Endodermal cell (in vitro differentiated cells): ENCODE measurements around the gene MAGEA2. TPM values are rescaled to one million over a fixed set of nuclear protein-coding genes. Genes with fewer than 3 reads are reported as not detected.
"Not testable (repeated sequence)": the region's sequence is repeated elsewhere in the genome, so short reads cannot be mapped to it uniquely, and the experiment has no call there.

Experiments
- DNase-seq: peaks from one replicate; pipeline ENCODE4 v3.0.0-alpha.2; 2017
- H3K27ac ChIP-seq: 2 replicates; pipeline ENCODE4 v1.5.1; 2013; ENCODE audit warnings: mild to moderate bottlenecking, low read depth, low read length, moderate library complexity
- H3K27me3 ChIP-seq: 2 replicates; pipeline ENCODE4 v1.6.1; 2013; ENCODE audit warnings: mild to moderate bottlenecking, low read length, moderate library complexity; ENCODE audit not compliant: insufficient read depth, control insufficient read depth, poor library complexity, severe bottlenecking
- H3K36me3 ChIP-seq: 2 replicates; pipeline ENCODE4 v1.7.0; 2013; ENCODE audit warnings: mild to moderate bottlenecking, low read length, moderate library complexity; ENCODE audit not compliant: control insufficient read depth, insufficient read depth
- H3K4me1 ChIP-seq: one replicate; pipeline ENCODE4 v1.7.0; 2013; ENCODE audit warnings: low read length; ENCODE audit not compliant: control insufficient read depth, insufficient read depth
- H3K4me3 ChIP-seq: 2 replicates; pipeline ENCODE4 v1.5.1; 2013; ENCODE audit warnings: mild to moderate bottlenecking, low read length, moderate library complexity
- H3K9ac ChIP-seq: 2 replicates; pipeline ENCODE4 v1.6.1; 2013; ENCODE audit warnings: mild to moderate bottlenecking, low read length, moderate library complexity; ENCODE audit not compliant: poor library complexity, severe bottlenecking; ENCODE audit errors: extremely low read depth
- H3K9me3 ChIP-seq: 2 replicates; pipeline ENCODE4 v1.6.1; 2013; ENCODE audit warnings: mild to moderate bottlenecking, low read length, moderate library complexity; ENCODE audit not compliant: control insufficient read depth
- H3K27ac Mint-ChIP-seq: 2 replicates; pipeline ENCODE4 v1.8.0; 2020; ENCODE audit warnings: mixed read lengths
- H3K27me3 Mint-ChIP-seq: 2 replicates; pipeline ENCODE4 v1.8.0; 2021; ENCODE audit warnings: mild to moderate bottlenecking, mixed read lengths; ENCODE audit not compliant: insufficient read depth
- H3K36me3 Mint-ChIP-seq: 2 replicates; pipeline ENCODE4 v1.8.0; 2020; ENCODE audit warnings: low read depth, mixed read lengths
- H3K4me1 Mint-ChIP-seq: 2 replicates; pipeline ENCODE4 v1.8.0; 2020; ENCODE audit warnings: mixed read lengths
- H3K4me3 Mint-ChIP-seq: 2 replicates; pipeline ENCODE4 v1.8.0; 2020; ENCODE audit warnings: mild to moderate bottlenecking, moderate library complexity, mixed read lengths
- H3K9me3 Mint-ChIP-seq: 2 replicates; pipeline ENCODE4 v1.8.0; 2020; ENCODE audit warnings: mild to moderate bottlenecking, mixed read lengths
- CTCF ChIP-seq: fragments of 200-600 bp; sonication (generic); conservative IDR thresholded peaks from 2 replicates; pipeline ENCODE4 v1.5.0; 2021; ENCODE audit warnings: antibody characterized with exemption, mild to moderate bottlenecking
- WGBS, 2 experiments: methylation state at CpG; one replicate each; pipeline versions ENCODE4 v1.1.5 to v1.1.7; 2013; ENCODE audit warnings: missing lambda C conversion rate in 2 of 2, mixed read lengths in 1 of 2; ENCODE audit not compliant: insufficient coverage in 1 of 2, insufficient read length in 1 of 2; 5-methylcytosine and 5-hydroxymethylcytosine counted together
- total RNA-seq, 2 donors: library from RNA; stranded (reverse); fragmentation: NEBNext Ultra II Directional in 1 of 2; extraction: Animal tissue kit (Norgen Biotek cat#: 25700) in 1 of 2; gene quantifications; 2 replicates in 1 of 2; 3 replicates in 1 of 2; pipeline ENCODE4 v1.2.1, GENCODE V29; 2021

The MAGEA2 gene
- total RNA-seq, 2 donors from 2014 or later: 0.53 TPM; not detected in 1

GRCh38 chrX:152761582-152761981 lies 7.9 kb upstream of the MAGEA2 start:
- H3K4me1 Mint-ChIP-seq, H3K9ac ChIP-seq, H3K27me3 Mint-ChIP-seq, H3K9me3 ChIP-seq, DNase-seq, H3K36me3 Mint-ChIP-seq, H3K4me3 Mint-ChIP-seq, H3K36me3 ChIP-seq, H3K9me3 Mint-ChIP-seq, H3K4me1 ChIP-seq, H3K27ac ChIP-seq, H3K4me3 ChIP-seq, H3K27me3 ChIP-seq, H3K27ac Mint-ChIP-seq: not testable (repeated sequence)
- whole genome bisulfite sequencing, 2 experiments: no CpG with 5 or more reads among the region's 7 CpGs

- not testable (repeated sequence) for H3K36me3 Mint-ChIP-seq, H3K4me3 Mint-ChIP-seq, H3K9me3 ChIP-seq, H3K4me1 Mint-ChIP-seq, DNase-seq, H3K27ac ChIP-seq, H3K4me1 ChIP-seq, H3K27me3 Mint-ChIP-seq, H3K27ac Mint-ChIP-seq, H3K9me3 Mint-ChIP-seq, H3K27me3 ChIP-seq, H3K36me3 ChIP-seq, H3K4me3 ChIP-seq, H3K9ac ChIP-seq
- WGBS, 2 experiments: no CpG with 5 or more reads among the region's 7 CpGs
These were observed 5.9 kb upstream of the MAGEA2 start for GRCh38 chrX:152759544-152759943.

- no CpG with 5 or more reads among the region's 2 CpGs for WGBS, 2 experiments
- not testable (repeated sequence) for H3K9me3 Mint-ChIP-seq
These were observed 5.3 kb upstream of the MAGEA2 start, which contains the start of gene CSAG3 for GRCh38 chrX:152758918-152759317. Gene CSAG3, plus strand, starts transcription at chrX:152759218.

GRCh38 chrX:152754871-152755270 lies 1.2 kb upstream of the MAGEA2 start:
- not testable (repeated sequence) for H3K4me1 ChIP-seq, H3K4me1 Mint-ChIP-seq, H3K4me3 ChIP-seq, H3K4me3 Mint-ChIP-seq, H3K36me3 ChIP-seq, H3K36me3 Mint-ChIP-seq, H3K9ac ChIP-seq, H3K27ac Mint-ChIP-seq, DNase-seq, H3K9me3 ChIP-seq, H3K27ac ChIP-seq, H3K27me3 Mint-ChIP-seq, H3K27me3 ChIP-seq, H3K9me3 Mint-ChIP-seq
- WGBS, 2 experiments: no CpG with 5 or more reads among the region's 5 CpGs

More at GRCh38 chrX:152758918-152759317, 5.3 kb upstream of the MAGEA2 start, which contains the start of gene CSAG3:
- H3K36me3 ChIP-seq, H3K27me3 Mint-ChIP-seq, H3K4me3 Mint-ChIP-seq, H3K4me3 ChIP-seq, H3K4me1 ChIP-seq, H3K27ac ChIP-seq, H3K27ac Mint-ChIP-seq, H3K27me3 ChIP-seq, H3K4me1 Mint-ChIP-seq, H3K9ac ChIP-seq, DNase-seq, H3K36me3 Mint-ChIP-seq, H3K9me3 ChIP-seq: not testable (repeated sequence)

GRCh38 chrX:152738560-152738959 lies 15.1 kb downstream of the MAGEA2 start:
- no peaks in the 10 kb centered on the region for H3K9me3 ChIP-seq
- no peak overlapping the region for H3K9ac ChIP-seq
- H3K36me3 ChIP-seq: no peaks in the 10 kb centered on the region
- H3K4me1 ChIP-seq: no peaks in the 10 kb centered on the region
- Mint-ChIP-seq H3K4me3 (no peak overlapping the region), H3K9me3 (peaks cover 55% of the 10 kb centered on the region), H3K27me3 (peaks cover 1% of the 10 kb centered on the region), H3K4me1 (no peaks in the 10 kb centered on the region), H3K36me3 (no peaks in the 10 kb centered on the region), H3K27ac (no peak overlapping the region)
- TF ChIP-seq CTCF: no peak
- no peak for DNase-seq
- 100% methylated on average over 2 of the region's 5 CpGs; no CpG with 5 or more reads in 1 of the 2 experiments for WGBS, 2 experiments
- no peak overlapping the region for H3K4me3 ChIP-seq
- no peak overlapping the region for H3K27ac ChIP-seq
- no peaks in the 10 kb centered on the region for H3K27me3 ChIP-seq

GRCh38 chrX:152736528-152736927 lies 17.1 kb downstream of the MAGEA2 start:
- not testable (repeated sequence) for H3K9me3 ChIP-seq, H3K4me1 ChIP-seq, H3K27me3 ChIP-seq, H3K4me3 Mint-ChIP-seq, H3K4me3 ChIP-seq, H3K4me1 Mint-ChIP-seq, H3K36me3 Mint-ChIP-seq, H3K9ac ChIP-seq, H3K36me3 ChIP-seq, DNase-seq, H3K27me3 Mint-ChIP-seq, H3K27ac ChIP-seq, H3K27ac Mint-ChIP-seq
- H3K9me3 Mint-ChIP-seq: peaks cover 60% of the 10 kb centered on the region
- 88 to 95% methylated on average over 1 to 12 of the region's 12 CpGs for WGBS, 2 experiments
